ENCODE data around the gene TXN.

DNA sequence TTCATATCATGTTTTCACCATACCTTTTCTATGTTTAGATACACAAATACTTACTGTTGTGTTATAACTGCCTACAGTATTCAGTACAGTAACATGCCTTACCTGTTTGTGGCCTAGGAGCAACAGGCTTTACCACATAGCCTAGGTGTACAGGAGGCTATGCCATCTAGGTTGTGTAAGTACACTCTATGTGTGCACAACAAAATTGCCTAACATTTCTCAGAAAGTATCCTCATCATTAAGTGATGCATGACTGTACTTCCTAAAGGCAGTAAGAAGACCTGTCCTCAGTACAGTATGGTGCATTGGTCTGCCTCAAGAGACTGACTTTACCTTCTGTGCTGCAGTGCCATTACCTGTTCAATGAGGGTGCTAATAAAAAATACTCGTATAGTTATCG is 7.9 kb downstream of the TXN start:
- TF ChIP-seq, protein P1, sequence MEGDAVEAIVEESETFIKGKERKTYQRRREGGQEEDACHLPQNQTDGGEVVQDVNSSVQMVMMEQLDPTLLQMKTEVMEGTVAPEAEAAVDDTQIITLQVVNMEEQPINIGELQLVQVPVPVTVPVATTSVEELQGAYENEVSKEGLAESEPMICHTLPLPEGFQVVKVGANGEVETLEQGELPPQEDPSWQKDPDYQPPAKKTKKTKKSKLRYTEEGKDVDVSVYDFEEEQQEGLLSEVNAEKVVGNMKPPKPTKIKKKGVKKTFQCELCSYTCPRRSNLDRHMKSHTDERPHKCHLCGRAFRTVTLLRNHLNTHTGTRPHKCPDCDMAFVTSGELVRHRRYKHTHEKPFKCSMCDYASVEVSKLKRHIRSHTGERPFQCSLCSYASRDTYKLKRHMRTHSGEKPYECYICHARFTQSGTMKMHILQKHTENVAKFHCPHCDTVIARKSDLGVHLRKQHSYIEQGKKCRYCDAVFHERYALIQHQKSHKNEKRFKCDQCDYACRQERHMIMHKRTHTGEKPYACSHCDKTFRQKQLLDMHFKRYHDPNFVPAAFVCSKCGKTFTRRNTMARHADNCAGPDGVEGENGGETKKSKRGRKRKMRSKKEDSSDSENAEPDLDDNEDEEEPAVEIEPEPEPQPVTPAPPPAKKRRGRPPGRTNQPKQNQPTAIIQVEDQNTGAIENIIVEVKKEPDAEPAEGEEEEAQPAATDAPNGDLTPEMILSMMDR (IDR thresholded peaks at IDR 0.05), result no peak
- no peak for TF ChIP-seq POLR2A (IDR thresholded peaks at IDR 0.05)
- no peak for TF ChIP-seq POLR2AphosphoS5 (IDR thresholded peaks at IDR 0.05)
- TF ChIP-seq EP300 (IDR thresholded peaks at IDR 0.05), result no peak

Data from stomach (tissue), 4 donors.